SK-N-SH treated with all-trans-retinoic acid at 6 μM for 48 hours (cell line): ENCODE measurements around the gene CCDC88C.

Experiments
- GLIS3 ChIP-seq: fragments of 250-450 bp; sonication (Bioruptor Pico); IDR thresholded peaks from 2 replicates; pipeline ENCODE4 v1.5.0; 2020; ENCODE audit warnings: mild to moderate bottlenecking, moderate library complexity
- RARB ChIP-seq: fragments of 250-450 bp; sonication (Bioruptor Pico); IDR thresholded peaks from 2 replicates; pipeline ENCODE4 v1.8.0; 2021; ENCODE audit warnings: mild to moderate bottlenecking, moderate library complexity
- TCF4 ChIP-seq: fragments of 250-450 bp; sonication (Bioruptor Pico); IDR thresholded peaks from 2 replicates; pipeline ENCODE4 v1.8.0; 2021; ENCODE audit warnings: mild to moderate bottlenecking, moderate library complexity, borderline replicate concordance
- ZFP3 ChIP-seq: fragments of 250-450 bp; sonication (Bioruptor Pico); IDR thresholded peaks from 2 replicates; pipeline ENCODE4 v1.5.0; 2020; ENCODE audit warnings: mild to moderate bottlenecking, moderate library complexity
- ZNF8 ChIP-seq: fragments of 450-650 bp; formaldehyde crosslinking; IDR thresholded peaks from 2 replicates; pipeline ENCODE4 v1.5.0; 2020; ENCODE audit warnings: mild to moderate bottlenecking, moderate library complexity
- TF ChIP-seq, protein P1 (sequence below): fragments of 250-450 bp; sonication (Bioruptor Pico); IDR thresholded peaks from 2 replicates; pipeline ENCODE4 v1.8.0; 2020; ENCODE audit warnings: mild to moderate bottlenecking, moderate library complexity, borderline replicate concordance

DNA sequence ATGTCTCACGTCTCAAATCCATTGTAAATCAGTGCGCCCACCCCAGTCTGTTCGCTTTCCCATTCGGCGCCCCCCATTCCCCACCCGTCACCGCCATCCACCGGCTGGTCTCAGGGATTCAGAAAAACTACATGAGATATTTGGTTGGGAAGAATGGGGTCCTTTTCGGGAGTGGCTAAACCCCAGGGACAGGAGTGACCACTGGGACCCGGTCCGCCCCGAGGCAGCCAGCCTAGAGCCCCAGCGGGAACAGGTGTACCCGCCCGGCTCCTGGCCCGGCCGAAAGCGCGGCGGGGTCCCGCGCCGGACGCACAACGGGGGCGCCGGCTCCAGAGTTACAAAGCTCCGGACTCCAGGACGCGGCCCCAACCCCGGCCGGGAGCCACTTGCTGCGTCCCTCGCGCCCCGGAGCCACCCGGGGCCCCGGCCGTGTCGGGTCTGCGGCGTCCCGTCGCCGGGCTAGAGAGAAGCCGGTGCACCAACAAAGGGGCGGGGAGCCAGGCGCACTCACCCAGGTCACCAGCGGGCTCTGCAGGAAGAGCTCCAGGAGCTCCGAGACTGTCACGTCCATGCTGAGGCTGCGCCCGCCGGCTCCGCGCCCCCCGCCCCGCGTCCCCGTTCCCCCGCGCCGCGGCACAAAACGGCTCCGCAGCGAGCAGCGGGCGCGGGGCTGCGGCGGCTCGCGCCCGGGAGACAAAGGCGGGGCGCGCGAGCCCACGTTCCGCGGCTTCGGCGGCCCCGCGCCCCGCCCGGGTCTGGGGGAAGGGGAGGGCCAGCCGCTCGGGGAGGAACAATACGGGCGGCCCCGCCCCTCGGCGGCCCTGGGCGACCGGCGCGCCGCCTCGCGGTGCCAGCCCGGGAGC, at the start of gene CCDC88C:
- TF ChIP-seq GLIS3 (no peak), ZNF8 (CRISPR knock-in tag) (no peak), ZFP3 (no peak), TCF4 (CRISPR knock-in tag) (no peak), RARB (CRISPR knock-in tag) (no peak)
- TF ChIP-seq, protein P1, sequence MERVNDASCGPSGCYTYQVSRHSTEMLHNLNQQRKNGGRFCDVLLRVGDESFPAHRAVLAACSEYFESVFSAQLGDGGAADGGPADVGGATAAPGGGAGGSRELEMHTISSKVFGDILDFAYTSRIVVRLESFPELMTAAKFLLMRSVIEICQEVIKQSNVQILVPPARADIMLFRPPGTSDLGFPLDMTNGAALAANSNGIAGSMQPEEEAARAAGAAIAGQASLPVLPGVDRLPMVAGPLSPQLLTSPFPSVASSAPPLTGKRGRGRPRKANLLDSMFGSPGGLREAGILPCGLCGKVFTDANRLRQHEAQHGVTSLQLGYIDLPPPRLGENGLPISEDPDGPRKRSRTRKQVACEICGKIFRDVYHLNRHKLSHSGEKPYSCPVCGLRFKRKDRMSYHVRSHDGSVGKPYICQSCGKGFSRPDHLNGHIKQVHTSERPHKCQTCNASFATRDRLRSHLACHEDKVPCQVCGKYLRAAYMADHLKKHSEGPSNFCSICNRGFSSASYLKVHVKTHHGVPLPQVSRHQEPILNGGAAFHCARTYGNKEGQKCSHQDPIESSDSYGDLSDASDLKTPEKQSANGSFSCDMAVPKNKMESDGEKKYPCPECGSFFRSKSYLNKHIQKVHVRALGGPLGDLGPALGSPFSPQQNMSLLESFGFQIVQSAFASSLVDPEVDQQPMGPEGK, result no peak
